PFSK-1 (cell line): ENCODE data around the gene GAS7.

ENCODE experiments used
- FOXP2 ChIP-seq: optimal IDR thresholded peaks from 2 replicates; pipeline ENCODE3; 2011; ENCODE audit warnings: borderline replicate concordance, control low read depth, inconsistent platforms; ENCODE audit not compliant: insufficient read depth; ENCODE audit errors: extremely low read length, extremely low read depth
- POLR2AphosphoS5 ChIP-seq: IDR thresholded peaks from 2 replicates; pipeline ENCODE4 v1.6.1; 2012; ENCODE audit warnings: low read depth, mild to moderate bottlenecking, control low read depth, low read length, moderate library complexity
- REST ChIP-seq, 2 experiments: IDR thresholded peaks; 2 replicates each; pipeline versions ENCODE4 v1.6.1 to v1.8.0; 2011 to 2012; ENCODE audit warnings: low read depth in 2 of 2, low read length in 2 of 2, control low read depth in 1 of 2, inconsistent platforms in 1 of 2, mild to moderate bottlenecking in 1 of 2, moderate library complexity in 1 of 2; ENCODE audit not compliant: insufficient read depth in 1 of 2
- SIN3A ChIP-seq: IDR thresholded peaks from 2 replicates; pipeline ENCODE4 v1.6.1; 2012; ENCODE audit warnings: mild to moderate bottlenecking, low read length, moderate library complexity, borderline replicate concordance; ENCODE audit not compliant: insufficient read depth
- TAF1 ChIP-seq: IDR thresholded peaks from 2 replicates; pipeline ENCODE4 v1.6.1; 2012; ENCODE audit warnings: low read length, control low read depth, borderline replicate concordance; ENCODE audit not compliant: insufficient read depth

Gene GAS7

DNA sequence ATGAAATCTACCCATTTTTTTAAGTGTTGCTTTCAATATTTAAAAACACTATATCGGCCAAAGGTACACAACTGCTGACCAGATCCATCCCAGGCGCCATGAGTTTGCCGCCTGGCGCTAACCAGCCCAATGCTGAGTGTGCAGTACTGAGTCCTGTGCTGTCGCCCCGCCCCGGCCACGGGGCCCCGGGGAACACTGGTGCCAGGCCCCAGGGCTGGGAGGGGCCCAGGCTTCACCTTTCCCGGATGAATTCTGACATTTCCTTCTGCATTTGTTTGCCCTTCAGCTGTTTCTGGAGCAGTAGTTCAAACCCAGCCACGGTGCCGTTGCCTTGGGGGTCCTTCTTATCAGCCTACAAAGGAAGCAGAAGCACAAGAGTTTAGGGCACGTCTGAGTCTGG lies 255.5 kb downstream of the GAS7 start:
- TF ChIP-seq TAF1 = no peak
- TF ChIP-seq SIN3A = no peak
- TF ChIP-seq REST (IDR thresholded peaks at IDR 0.05; ENCODE audit: insufficient read depth in 1 of 2, low read depth in 2 of 2, low read length in 2 of 2) = no peak
- no peak for TF ChIP-seq POLR2AphosphoS5
- TF ChIP-seq FOXP2 = no peak

DNA sequence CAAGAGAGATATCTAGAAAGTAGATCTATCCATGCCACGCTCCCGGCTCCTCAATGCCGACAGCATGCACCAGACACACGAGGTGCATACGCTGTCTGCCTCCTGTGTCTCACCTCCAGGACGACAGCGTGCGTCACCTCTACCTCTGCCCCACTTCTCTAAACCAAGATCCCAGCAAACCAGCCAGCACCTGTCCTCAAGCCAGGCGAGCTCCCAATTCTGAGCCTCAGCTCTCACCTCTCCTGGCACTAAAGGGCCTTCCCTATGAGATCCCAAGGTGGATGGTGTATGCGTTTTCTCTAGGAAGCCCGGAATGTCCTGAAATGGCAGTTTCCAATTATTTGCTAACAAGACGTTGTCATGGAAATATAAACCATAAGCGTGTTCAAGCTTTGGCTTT lies 257.1 kb downstream of the GAS7 start:
- TF ChIP-seq TAF1 (no peak), POLR2AphosphoS5 (no peak), FOXP2 (no peak), REST (IDR thresholded peaks at IDR 0.05; ENCODE audit: insufficient read depth in 1 of 2, low read depth in 2 of 2, low read length in 2 of 2) (no peak), SIN3A (no peak)

- TF ChIP-seq TAF1 (no peak), REST (IDR thresholded peaks at IDR 0.05; ENCODE audit: insufficient read depth in 1 of 2, low read depth in 2 of 2, low read length in 2 of 2) (no peak), SIN3A (no peak), FOXP2 (no peak)
These were observed 257.6 kb downstream of the GAS7 start for GRCh38 chr17:9940841-9941240.

- TF ChIP-seq REST (IDR thresholded peaks at IDR 0.05; ENCODE audit: insufficient read depth in 1 of 2, low read depth in 2 of 2, low read length in 2 of 2) (no peak), POLR2AphosphoS5 (no peak), SIN3A (no peak), TAF1 (no peak), FOXP2 (no peak)
These were observed 259.6 kb downstream of the GAS7 start for GRCh38 chr17:9938764-9939163.

DNA sequence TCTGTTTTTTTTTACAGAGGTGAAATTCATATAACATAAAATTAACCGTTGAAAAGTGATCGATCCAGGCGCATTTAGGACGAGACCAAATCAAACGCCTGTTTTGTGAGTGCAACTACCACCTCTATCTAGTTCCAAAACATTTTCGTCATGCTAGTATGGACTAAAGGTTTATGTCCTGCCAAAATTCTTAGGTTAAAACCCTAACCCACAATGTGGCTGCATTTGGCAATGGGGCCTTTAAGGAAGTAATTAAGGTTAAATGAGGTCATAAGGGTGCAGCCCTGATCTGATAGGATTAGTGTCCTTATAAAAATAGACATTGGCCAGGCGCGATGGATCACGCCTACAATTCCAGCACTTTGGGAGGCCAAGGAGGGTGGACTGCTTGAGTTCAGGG lies 260.5 kb downstream of the GAS7 start:
- no peak for TF ChIP-seq SIN3A
- no peak for TF ChIP-seq REST (IDR thresholded peaks at IDR 0.05; ENCODE audit: insufficient read depth in 1 of 2, low read depth in 2 of 2, low read length in 2 of 2)
- no peak for TF ChIP-seq TAF1
- no peak for TF ChIP-seq FOXP2
- TF ChIP-seq POLR2AphosphoS5 = no peak
